GM21528 (cell line): Measurements from ENCODE around the gene PPP1R9B.

Experiments used
- ATAC-seq: cut with Tn5 transposase; IDR thresholded peaks from one replicate; pipeline ENCODE4 v1.9.1; 2021; ENCODE audit warnings: mild to moderate bottlenecking, moderate library complexity; ENCODE audit not compliant: unreplicated experiment, low FRiP score

PPP1R9B gene

DNA sequence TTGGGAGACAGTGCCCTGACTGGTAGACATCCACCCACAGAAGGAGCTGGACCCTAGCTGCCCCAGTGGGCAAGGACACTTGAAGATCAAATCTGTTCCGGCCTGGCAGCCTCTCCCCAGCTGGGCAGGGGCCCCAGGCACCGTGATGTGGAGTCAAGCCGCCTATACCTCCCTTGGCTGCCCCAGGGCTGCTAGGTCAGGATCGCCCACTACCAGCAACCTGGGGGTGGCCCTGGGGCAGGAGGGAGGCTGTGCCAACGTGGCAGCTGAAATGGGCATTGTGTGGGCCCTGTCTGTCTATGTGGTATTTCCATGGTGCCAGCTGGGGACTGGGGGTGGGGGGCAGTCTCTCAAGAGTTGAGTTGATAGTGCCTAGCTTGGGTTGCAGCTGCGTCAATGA, 54.4 kb downstream of the PPP1R9B start:
- ATAC-seq = no peak

DNA sequence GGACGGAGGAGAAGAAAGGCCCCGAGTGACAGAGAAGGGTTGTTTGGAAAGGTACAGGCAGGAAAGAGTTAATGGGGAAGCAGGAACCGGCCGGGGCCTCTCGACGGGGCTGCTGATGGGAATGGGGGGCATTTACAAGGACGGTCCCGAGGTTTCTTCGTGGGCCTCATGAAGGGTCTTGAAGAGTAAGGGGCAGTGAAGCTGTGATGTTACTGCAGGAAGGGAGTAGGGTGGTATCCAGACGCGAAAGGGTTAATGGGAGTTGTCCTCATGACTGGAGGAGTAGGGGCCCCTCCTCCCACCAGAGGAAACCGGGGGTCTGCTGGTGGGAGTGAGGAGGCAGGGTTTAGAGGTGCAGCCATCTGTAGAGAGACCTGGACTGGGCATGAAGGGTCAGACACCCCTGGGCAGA, 54.8 kb downstream of the PPP1R9B start:
- no peak for ATAC-seq

DNA sequence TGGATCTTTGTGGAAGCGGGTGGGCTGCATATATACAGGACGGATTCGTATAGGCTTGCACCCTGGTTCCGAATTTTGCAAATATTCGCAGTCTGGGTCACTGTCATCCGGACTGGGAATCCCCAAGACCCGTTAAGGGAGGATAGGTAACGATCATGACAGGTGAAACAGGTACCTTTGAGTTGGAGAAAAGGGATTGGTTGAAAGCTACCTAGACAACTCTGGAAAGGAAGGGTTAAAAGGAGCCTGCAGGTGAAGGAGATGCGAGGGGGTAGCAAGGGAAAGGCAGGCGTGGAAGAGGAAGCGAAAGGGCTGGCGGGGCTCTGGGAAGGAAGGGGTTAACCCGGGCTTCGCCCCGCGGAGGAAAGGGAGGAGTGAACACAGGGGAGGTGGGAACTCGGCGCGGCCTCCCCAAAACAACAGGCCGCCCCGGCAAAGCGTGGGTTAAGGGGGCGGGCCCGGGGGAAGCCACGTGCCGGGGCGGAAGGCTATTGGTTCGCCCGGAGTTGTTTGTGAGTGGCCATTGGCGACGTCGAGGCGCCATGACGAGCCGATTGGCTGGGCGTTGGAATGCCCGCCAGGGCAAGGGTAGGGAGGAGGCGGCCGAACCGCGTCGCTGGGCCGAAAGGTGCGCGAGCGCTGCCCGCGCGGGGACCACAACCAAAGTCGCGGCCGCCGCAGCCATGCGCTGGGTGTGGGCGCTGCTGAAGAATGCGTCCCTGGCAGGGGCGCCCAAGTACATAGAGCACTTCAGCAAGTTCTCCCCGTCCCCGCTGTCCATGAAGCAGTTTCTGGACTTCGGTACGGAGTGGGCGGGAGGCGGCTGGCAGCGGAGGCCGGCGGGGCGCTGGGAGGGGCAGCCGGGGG, 55.5 kb downstream of the PPP1R9B start, which contains the start of gene PDK2:
Gene PDK2, plus strand, starts transcription at position 599 of the 867 bp plus-strand sequence. Its CDS starts 85 bp downstream, at position 684.
- peak; percentile 81 for ATAC-seq

DNA sequence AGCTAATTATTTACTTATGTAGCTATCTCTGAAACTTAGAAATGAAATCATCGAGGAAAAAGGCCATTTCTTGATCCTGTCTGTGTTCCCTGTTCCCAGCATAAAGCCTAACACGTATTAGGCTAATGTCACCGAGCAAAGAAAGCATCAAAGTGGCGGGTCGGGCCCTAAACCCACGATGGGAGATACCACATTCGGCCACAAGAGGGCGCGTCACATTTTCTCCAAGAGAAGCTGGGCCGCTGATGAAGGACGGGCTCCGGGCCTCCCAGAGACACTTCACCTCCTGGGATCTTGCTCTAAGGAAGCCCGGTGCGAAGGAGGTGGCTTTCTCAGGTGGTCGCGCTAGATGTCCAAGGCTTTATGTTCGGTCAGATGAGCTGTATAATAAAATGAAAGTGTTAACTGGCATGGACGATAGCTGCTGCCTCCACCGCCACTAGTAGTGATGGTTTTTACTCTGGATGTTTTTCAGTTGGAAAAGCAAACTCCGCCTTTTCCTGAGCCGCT, 56.2 kb downstream of the PPP1R9B start:
- no peak for ATAC-seq

DNA sequence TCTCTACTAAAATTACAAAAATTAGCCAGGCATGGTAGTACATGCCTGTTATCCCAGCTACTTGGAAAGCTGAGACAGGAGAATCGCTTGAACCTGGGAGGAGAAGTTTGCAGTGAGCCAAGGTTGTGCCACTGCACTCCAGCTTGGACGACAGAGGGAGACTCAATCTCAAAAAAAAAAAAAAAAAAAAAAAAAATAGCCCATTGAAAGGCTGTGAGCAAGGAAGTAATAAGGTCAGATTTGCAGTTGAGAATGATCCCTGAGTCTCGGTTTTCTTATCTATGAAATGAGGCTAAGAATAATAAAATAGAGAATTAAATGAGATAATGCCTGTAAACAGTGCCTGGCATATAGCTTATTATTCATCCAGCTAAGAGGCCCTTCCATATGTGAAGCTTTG, 56.7 kb downstream of the PPP1R9B start:
- ATAC-seq = no peak

DNA sequence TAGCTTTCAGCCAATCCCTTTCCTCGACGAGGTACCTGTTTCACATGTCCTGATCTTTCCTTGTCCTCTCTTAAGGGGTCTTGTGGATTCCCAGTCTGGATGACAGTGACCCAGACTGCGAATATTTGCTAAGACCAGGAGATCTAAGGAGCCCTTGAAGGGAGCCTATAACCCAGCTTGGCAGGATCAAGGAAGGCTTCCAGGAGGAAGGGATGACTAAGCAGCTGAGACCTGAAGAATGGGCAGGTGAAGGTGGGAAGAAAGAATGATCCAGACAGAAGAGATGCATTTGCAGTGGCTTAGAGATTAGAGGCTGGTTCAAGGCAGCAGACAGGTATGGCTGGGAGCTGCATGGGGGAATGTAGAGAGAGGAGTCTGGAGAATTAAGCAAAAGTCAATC, 57.2 kb downstream of the PPP1R9B start:
- ATAC-seq = no peak

DNA sequence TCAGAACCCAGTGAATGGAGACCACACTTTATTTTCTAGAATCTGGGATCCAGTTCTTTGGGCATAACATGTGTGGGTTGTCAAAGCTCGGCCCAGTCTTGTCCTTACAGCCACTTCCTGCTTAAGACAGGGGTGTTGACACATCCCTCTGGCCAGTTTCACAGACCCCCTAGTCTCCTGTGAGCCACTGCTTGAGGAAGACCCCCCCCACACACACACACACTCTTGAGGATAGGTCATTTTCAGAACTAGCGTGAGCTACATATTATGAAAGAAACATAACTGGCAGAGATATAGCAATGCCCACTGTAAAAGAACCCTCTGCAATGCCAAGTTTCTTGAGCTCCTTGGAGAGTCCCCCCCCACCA, 58.6 kb downstream of the PPP1R9B start:
- no peak for ATAC-seq

DNA sequence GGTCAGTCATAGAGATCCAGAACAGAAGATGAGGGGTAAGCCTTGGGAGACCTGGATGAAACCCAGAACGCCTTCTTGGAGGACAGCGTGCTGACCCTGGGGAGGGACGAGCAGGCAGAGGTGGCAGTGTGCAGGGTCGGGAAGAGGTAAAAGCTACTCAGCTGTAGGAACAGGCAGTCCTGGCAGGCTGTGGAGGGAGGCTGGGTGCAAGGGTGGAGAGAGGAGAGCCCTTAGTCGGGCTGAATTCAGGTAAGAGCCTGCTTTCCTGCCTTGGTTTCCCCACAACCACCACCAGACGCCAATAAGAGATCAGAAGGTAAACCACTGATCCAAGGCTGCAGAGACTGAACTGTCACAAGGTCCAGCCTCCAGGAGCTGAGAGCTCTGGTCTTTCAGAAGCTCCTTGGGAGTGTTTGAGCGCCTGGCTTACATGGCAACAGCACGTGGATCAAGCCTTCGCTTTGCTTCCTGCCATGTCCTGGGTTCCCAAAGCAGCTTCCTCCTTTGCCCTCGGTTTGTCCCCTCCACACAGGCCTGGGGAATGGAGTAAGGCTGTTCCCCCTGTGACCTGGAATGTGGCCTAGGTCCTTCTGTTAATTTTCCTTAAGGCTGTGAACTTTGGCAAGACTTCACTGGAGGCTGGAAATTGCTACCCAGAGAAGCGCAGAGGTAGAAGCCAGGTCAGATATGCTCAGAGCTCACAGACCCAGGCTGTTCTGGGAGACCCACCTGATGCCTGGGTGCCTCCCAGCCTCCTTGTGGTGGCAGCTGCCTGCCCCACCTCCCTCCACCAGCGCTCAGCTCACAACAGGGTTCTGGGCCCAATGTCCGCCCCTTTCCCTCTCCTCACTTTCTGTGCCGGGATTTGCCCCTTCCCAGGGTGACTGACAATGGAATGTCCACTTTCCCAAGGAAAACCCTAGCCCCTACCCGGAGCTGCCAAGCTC, 59.2 kb downstream of the PPP1R9B start:
- no peak for ATAC-seq

DNA sequence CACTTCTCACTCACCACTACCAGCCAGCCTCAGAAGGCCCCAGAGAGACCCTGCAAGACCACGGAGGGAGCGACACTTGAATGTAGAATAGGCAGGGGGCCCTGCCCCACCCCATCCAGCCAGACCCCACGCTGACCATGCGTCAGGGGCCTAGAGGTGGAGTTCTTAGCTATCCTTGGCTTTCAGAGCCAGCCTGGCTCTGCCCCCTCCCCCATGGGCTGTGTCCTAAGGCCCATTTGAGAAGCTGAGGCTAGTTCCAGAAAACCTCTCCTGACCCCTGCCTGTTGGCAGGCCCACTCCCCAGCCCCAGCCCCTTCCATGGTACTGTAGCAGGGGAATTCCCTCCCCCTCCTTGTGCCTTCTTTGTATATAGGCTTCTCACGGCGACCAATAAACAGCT, 60.4 kb downstream of the PPP1R9B start:
- ATAC-seq = no peak

DNA sequence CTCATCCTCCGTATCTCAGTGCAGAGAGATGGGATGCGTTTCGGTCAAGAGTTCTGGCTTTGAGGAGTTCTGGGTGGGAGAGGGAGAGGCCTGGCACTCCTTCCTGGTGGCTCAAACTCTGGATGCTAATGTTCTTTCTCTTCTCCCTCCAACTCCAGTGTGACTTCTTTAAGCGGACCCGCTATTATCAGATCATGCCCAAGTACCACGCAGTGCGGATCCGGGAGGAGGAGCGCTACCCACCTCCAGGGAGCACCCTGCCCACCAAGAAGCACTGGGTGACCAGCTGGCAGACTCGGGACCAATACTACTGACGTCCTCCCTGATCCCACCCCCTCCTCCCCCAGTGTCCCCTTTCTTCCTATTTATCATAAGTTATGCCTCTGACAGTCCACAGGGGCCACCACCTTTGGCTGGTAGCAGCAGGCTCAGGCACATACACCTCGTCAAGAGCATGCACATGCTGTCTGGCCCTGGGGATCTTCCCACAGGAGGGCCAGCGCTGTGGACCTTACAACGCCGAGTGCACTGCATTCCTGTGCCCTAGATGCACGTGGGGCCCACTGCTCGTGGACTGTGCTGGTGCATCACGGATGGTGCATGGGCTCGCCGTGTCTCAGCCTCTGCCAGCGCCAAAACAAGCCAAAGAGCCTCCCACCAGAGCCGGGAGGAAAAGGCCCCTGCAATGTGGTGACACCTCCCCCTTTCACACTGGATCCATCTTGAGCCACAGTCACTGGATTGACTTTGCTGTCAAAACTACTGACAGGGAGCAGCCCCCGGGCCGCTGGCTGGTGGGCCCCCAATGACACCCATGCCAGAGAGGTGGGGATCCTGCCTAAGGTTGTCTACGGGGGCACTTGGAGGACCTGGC, 61.3 kb downstream of the PPP1R9B start:
- ATAC-seq = no peak

DNA sequence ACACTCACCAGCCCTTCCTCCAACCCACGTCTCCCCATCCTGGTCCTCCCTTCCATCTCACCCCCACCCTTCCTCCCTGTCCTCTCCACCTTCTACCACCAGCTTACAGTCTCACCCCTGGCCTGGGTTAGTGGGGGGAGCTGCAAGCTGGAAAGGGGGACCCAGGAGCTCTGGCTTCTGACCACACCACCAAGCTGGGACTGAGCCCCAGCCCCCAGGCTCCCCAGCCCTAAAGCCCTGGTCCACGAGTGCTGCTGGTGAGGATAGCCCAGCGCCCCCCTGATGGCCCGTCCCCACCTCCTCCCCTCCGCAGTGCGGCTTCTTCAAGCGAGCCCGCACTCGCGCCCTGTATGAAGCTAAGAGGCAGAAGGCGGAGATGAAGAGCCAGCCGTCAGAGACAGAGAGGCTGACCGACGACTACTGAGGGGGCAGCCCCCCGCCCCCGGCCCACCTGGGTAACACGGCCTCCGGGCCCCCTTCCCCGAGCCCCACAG, 62.5 kb downstream of the PPP1R9B start:
- no peak for ATAC-seq

DNA sequence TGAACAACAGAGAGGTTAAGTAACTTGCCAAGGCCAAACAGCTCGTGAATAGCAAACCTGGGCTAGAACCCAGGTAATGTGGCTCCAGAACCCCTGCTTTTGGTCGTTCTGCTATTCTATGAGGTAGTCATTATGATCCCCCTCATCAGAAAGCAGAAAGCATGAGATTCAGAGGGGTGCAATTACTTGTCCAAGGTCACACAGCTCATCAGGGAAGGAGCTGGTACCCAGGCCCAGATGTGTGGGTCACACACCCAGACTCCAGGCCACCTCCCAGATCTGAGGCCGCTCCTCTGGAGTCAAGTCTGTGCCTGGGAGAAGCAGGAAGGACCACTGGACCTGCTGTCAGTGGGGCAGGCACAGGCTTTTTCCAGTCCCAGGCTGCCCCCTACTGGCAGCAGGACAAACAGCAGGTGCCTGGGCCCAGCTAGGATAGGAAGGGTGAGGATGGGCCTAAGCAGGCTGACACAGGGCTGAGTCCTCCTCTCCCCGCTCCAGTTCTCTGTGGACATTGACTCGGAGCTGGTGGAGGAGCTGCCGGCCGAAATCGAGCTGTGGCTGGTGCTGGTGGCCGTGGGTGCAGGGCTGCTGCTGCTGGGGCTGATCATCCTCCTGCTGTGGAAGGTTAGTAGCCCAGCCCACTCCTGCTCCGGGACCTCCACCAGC, 63.1 kb downstream of the PPP1R9B start:
- ATAC-seq = no peak
